Nephron (organoid): Measurements from ENCODE around the gene SAMSN1.

Source experiments
- H3K27ac Mint-ChIP-seq, 3 experiments: 2 replicates each; pipeline ENCODE4 v1.8.0; 2020; ENCODE audit warnings: mixed read lengths in 3 of 3, mild to moderate bottlenecking in 2 of 3, moderate library complexity in 1 of 3
- H3K27me3 Mint-ChIP-seq: 2 replicates; pipeline ENCODE4 v1.8.0; 2021; ENCODE audit warnings: low read depth, mild to moderate bottlenecking, moderate library complexity, mixed read lengths
- H3K36me3 Mint-ChIP-seq: 2 replicates; pipeline ENCODE4 v1.8.0; 2020; ENCODE audit warnings: low read depth, mixed read lengths
- H3K4me1 Mint-ChIP-seq: 2 replicates; pipeline ENCODE4 v1.8.0; 2020; ENCODE audit warnings: mixed read lengths
- H3K4me3 Mint-ChIP-seq, 3 experiments: 2 replicates each; pipeline ENCODE4 v1.8.0; 2020; ENCODE audit warnings: mild to moderate bottlenecking in 3 of 3, mixed read lengths in 3 of 3, moderate library complexity in 2 of 3
- H3K9me3 Mint-ChIP-seq: 2 replicates; pipeline ENCODE4 v1.8.0; 2020; ENCODE audit warnings: mixed read lengths
- CTCF ChIP-seq, 3 experiments: fragments of 200-600 bp; sonication (generic); IDR thresholded peaks; one replicate each; pipeline ENCODE4 v1.5.0; 2021; ENCODE audit warnings: antibody characterized with exemption in 3 of 3; ENCODE audit not compliant: unreplicated experiment in 3 of 3

Gene SAMSN1

GRCh38 chr21:14583629-14584255 lies 37.6 kb upstream of the SAMSN1 start:
- no peaks in the 10 kb centered on the region for H3K36me3 Mint-ChIP-seq
- H3K4me3 Mint-ChIP-seq = no peak overlapping the region
- no peaks in the 10 kb centered on the region for H3K27me3 Mint-ChIP-seq
- no peak overlapping the region for H3K27ac Mint-ChIP-seq
- no peaks in the 10 kb centered on the region for H3K4me1 Mint-ChIP-seq
- TF ChIP-seq CTCF (IDR thresholded peaks at IDR 0.05; ENCODE audit: unreplicated experiment in 3 of 3) = no peak
- peaks cover 2% of the 10 kb centered on the region for H3K9me3 Mint-ChIP-seq

- Mint-ChIP-seq H3K4me3 (no peak overlapping the region), H3K27ac (no peak overlapping the region), H3K9me3 (no peaks in the 10 kb centered on the region), H3K27me3 (no peaks in the 10 kb centered on the region), H3K4me1 (no peaks in the 10 kb centered on the region), H3K36me3 (no peaks in the 10 kb centered on the region)
- no peak for TF ChIP-seq CTCF (IDR thresholded peaks at IDR 0.05; ENCODE audit: unreplicated experiment in 3 of 3)
These were observed 37.0 kb upstream of the SAMSN1 start for GRCh38 chr21:14582934-14583628.

GRCh38 chr21:14581902-14582457 lies 35.9 kb upstream of the SAMSN1 start:
- Mint-ChIP-seq H3K4me3 (no peak overlapping the region), H3K27me3 (no peaks in the 10 kb centered on the region), H3K9me3 (no peaks in the 10 kb centered on the region), H3K36me3 (no peaks in the 10 kb centered on the region), H3K27ac (no peak overlapping the region), H3K4me1 (no peaks in the 10 kb centered on the region)
- TF ChIP-seq CTCF (IDR thresholded peaks at IDR 0.05; ENCODE audit: unreplicated experiment in 3 of 3) = no peak

- Mint-ChIP-seq H3K27me3 (no peaks in the 10 kb centered on the region), H3K4me3 (no peak overlapping the region), H3K27ac (no peak overlapping the region), H3K4me1 (no peaks in the 10 kb centered on the region), H3K36me3 (no peaks in the 10 kb centered on the region), H3K9me3 (no peaks in the 10 kb centered on the region)
- TF ChIP-seq CTCF (IDR thresholded peaks at IDR 0.05; ENCODE audit: unreplicated experiment in 3 of 3) = no peak
These were observed 27.1 kb upstream of the SAMSN1 start for GRCh38 chr21:14573244-14573643.

- TF ChIP-seq CTCF (IDR thresholded peaks at IDR 0.05; ENCODE audit: unreplicated experiment in 3 of 3) = no peak
- Mint-ChIP-seq H3K4me1 (no peaks in the 10 kb centered on the region), H3K27ac (no peak overlapping the region)
These were observed 26.2 kb upstream of the SAMSN1 start for GRCh38 chr21:14572204-14572780.

More at GRCh38 chr21:14572204-14572780, 26.2 kb upstream of the SAMSN1 start:
- no peaks in the 10 kb centered on the region for H3K36me3 Mint-ChIP-seq
- H3K27me3 Mint-ChIP-seq = no peaks in the 10 kb centered on the region
- H3K4me3 Mint-ChIP-seq = no peak overlapping the region
- no peaks in the 10 kb centered on the region for H3K9me3 Mint-ChIP-seq
